Muscle layer of duodenum (tissue), 2 donors: Measurements from ENCODE around the gene MED6.

ENCODE experiments used
- H3K27ac ChIP-seq: one replicate; pipeline ENCODE4 v1.7.0; 2013; ENCODE audit warnings: mild to moderate bottlenecking, low read length
- H3K27me3 ChIP-seq: one replicate; pipeline ENCODE4 v1.7.0; 2013; ENCODE audit warnings: low read depth, mild to moderate bottlenecking, control low read depth, low read length
- H3K36me3 ChIP-seq, 2 donors: one replicate each; pipeline ENCODE4 v1.7.0; 2013; ENCODE audit warnings: low read length in 2 of 2, control low read depth in 1 of 2, mild to moderate bottlenecking in 1 of 2; ENCODE audit not compliant: insufficient read depth in 2 of 2, control insufficient read depth in 1 of 2
- H3K4me1 ChIP-seq, 2 donors: one replicate each; pipeline ENCODE4 v1.7.0; 2013; ENCODE audit warnings: low read length in 2 of 2, mild to moderate bottlenecking in 2 of 2, control low read depth in 1 of 2, moderate library complexity in 1 of 2; ENCODE audit not compliant: insufficient read depth in 2 of 2, control insufficient read depth in 1 of 2
- H3K4me3 ChIP-seq, 2 donors: one replicate each; pipeline ENCODE4 v1.7.0; 2013; ENCODE audit warnings: low read length in 2 of 2, low read depth in 1 of 2, mild to moderate bottlenecking in 1 of 2
- H3K9me3 ChIP-seq, 2 donors: one replicate each; pipeline ENCODE4 v1.7.0; 2013; ENCODE audit warnings: low read length in 2 of 2, control low read depth in 1 of 2, mild to moderate bottlenecking in 1 of 2; ENCODE audit not compliant: control insufficient read depth in 1 of 2
- donor health status: healthy.

The MED6 gene

DNA sequence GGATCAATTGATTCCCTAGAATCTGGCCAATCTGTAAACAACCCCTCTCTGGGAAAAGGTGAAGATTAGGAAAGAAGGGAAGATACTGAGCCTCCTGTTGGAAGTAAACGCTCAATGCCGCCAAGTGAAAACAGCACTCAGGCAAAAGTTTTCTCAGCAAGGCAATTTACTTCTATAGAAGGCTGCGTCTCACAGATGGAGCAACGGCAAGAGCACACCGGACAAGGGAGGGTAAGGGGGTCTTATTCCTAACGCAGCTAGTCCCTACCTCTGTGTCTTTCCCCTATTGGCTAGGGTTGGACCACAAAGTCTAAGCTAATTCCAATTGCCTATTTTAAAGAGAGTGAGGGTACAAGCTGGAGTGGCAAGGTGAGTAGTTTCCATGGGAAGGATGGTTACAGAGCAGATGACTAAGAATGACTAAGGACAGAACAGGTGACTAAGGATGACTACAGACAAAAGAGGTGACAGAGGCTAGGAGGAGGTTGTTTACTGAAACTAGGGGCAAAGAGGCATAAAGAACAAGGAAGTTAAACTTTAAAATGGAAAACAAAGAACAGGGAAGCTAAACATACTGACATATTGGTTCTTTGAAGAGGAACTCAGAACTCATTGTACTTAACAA is 35.6 kb upstream of the MED6 start:
- H3K27ac ChIP-seq = no peak overlapping the region
- no peaks in the 10 kb centered on the region for H3K36me3 ChIP-seq
- peaks cover 6% of the 10 kb centered on the region for H3K27me3 ChIP-seq
- peaks cover 0 to 6% of the 10 kb centered on the region in 2 donors for H3K4me1 ChIP-seq
- H3K4me3 ChIP-seq = no peak overlapping the region
- no peaks in the 10 kb centered on the region for H3K9me3 ChIP-seq

DNA sequence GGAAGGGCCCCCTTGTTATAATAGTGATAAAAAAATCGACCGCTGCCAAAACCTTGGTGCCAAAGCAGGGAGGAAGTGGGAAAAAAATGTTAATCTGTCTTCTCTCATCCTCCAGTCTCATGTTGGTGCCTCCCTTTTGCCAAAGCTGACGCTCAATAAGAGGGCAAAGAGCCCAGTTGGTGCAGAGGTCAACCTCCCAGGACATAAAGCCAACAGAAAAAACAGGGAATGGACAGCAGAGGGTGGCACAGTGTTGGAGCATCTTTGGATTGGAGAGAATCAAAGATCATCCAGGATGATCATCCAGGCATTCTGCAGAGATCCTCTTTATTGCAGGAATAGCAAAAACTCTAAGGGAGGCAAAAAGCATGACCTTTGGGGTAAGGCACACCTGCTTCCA is 31.5 kb upstream of the MED6 start:
- Histone ChIP-seq H3K27me3 (no peaks in the 10 kb centered on the region), H3K9me3 (peaks cover 0 to 6% of the 10 kb centered on the region in 2 donors), H3K4me1 (no peaks in the 10 kb centered on the region), H3K4me3 (no peak overlapping the region), H3K27ac (no peak overlapping the region), H3K36me3 (no peaks in the 10 kb centered on the region)

GRCh38 chr14:70624972-70625371 is 24.5 kb upstream of the MED6 start:
- Histone ChIP-seq H3K4me1 (no peaks in the 10 kb centered on the region), H3K4me3 (no peak overlapping the region), H3K9me3 (peaks cover 3 to 24% of the 10 kb centered on the region in 2 donors), H3K36me3 (no peaks in the 10 kb centered on the region), H3K27me3 (no peaks in the 10 kb centered on the region), H3K27ac (no peak overlapping the region)

GRCh38 chr14:70622111-70622712 is 21.8 kb upstream of the MED6 start:
- H3K4me3 ChIP-seq = no peak overlapping the region
- no peaks in the 10 kb centered on the region for H3K36me3 ChIP-seq
- H3K4me1 ChIP-seq = no peaks in the 10 kb centered on the region
- no peaks in the 10 kb centered on the region for H3K27me3 ChIP-seq
- H3K27ac ChIP-seq = no peak overlapping the region
- H3K9me3 ChIP-seq = peaks cover 3 to 20% of the 10 kb centered on the region in 2 donors

DNA sequence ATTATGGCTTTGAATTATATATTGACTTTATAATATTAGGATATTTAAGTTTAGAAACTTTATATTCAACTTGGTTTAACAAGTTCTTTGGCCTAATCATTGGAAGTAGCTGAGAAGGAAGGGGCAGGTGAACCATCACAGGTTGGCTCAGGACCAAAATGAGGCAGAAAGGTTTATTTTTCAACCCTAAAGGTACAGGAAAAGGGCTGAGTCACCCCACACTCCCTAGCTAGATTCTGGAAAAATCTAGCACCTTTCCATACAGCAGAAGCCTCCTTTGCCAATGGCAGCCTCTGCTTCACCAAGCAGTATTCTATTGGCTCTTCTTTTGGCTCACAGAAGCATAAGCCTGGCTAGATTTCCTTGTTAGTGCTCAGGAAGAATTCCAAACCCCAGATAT is 19.3 kb upstream of the MED6 start:
- Histone ChIP-seq H3K4me1 (no peaks in the 10 kb centered on the region), H3K4me3 (no peak overlapping the region), H3K36me3 (no peaks in the 10 kb centered on the region), H3K27me3 (no peaks in the 10 kb centered on the region), H3K9me3 (peaks cover 0 to 6% of the 10 kb centered on the region in 2 donors), H3K27ac (no peak overlapping the region)

GRCh38 chr14:70618314-70618713 is 17.9 kb upstream of the MED6 start:
- Histone ChIP-seq H3K27me3 (no peaks in the 10 kb centered on the region), H3K9me3 (peaks cover 0 to 6% of the 10 kb centered on the region in 2 donors), H3K4me3 (no peak overlapping the region), H3K4me1 (no peaks in the 10 kb centered on the region), H3K27ac (no peak overlapping the region), H3K36me3 (no peaks in the 10 kb centered on the region)

- H3K4me1 ChIP-seq = no peaks in the 10 kb centered on the region
- no peaks in the 10 kb centered on the region for H3K36me3 ChIP-seq
- no peak overlapping the region for H3K4me3 ChIP-seq
- no peak overlapping the region for H3K27ac ChIP-seq
- no peaks in the 10 kb centered on the region for H3K9me3 ChIP-seq
- no peaks in the 10 kb centered on the region for H3K27me3 ChIP-seq
Observed at GRCh38 chr14:70616646-70617045, 16.2 kb upstream of the MED6 start.

- H3K27me3 ChIP-seq = no peaks in the 10 kb centered on the region
- H3K27ac ChIP-seq = no peak overlapping the region
Observed at GRCh38 chr14:70611216-70611615, 10.8 kb upstream of the MED6 start.

DNA sequence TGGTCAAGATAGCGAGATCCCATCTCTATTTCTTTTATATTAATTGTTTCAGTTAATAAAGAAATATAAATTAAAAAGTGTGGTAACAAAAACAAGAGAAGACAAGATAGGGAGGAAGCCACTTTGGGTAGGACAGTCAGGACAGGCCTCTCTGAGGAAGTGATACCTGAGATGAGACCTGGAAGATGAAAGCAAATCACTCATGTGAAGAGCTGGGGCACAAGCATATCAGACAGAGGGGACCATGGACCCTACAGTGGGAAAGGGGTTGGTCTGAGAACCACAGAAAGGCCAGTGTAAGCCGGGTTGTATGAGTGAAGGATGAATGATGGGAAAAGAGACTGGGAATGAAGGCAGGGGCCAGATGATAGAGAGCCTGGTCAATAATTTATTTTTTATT is 1.8 kb upstream of the MED6 start:
- Histone ChIP-seq H3K9me3 (no peaks in the 10 kb centered on the region), H3K36me3 (peaks cover 0 to 3% of the 10 kb centered on the region in 2 donors), H3K27me3 (no peaks in the 10 kb centered on the region), H3K27ac (no peak overlapping the region), H3K4me3 (no peak overlapping the region), H3K4me1 (peaks cover 0 to 12% of the 10 kb centered on the region in 2 donors)

More at GRCh38 chr14:70611216-70611615, 10.8 kb upstream of the MED6 start:
- Histone ChIP-seq H3K9me3 (no peaks in the 10 kb centered on the region), H3K4me3 (no peak overlapping the region), H3K36me3 (no peaks in the 10 kb centered on the region), H3K4me1 (no peaks in the 10 kb centered on the region)

GRCh38 chr14:70601162-70601561 is 707 bp upstream of the MED6 start:
- peak overlapping the region in 1 of 2 donors; percentile 65 for H3K4me3 ChIP-seq
- H3K36me3 ChIP-seq = peaks cover 3 to 8% of the 10 kb centered on the region in 2 donors
- H3K27me3 ChIP-seq = no peaks in the 10 kb centered on the region
- H3K4me1 ChIP-seq = peaks cover 0 to 12% of the 10 kb centered on the region in 2 donors
- no peaks in the 10 kb centered on the region for H3K9me3 ChIP-seq
- H3K27ac ChIP-seq = no peak overlapping the region

DNA sequence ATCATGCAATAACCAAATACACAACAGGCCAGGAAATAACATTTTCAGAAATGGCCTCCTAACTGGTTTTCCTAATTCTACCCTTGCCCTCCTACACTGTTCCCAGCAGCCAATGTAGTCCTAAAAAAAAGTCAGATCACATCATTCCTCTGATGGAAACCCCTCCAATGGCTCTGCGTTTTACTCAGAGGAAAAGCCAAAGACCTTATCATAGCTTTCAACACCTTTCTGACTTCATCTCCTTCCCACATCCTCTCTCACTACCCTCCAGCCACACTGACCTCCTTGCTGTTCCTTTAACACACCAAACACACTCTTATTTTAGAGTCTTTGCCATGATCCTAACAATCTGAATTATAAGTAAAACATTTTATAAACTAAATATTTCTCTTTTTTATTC is 1.1 kb downstream of the MED6 start:
- peaks cover 0 to 12% of the 10 kb centered on the region in 2 donors for H3K4me1 ChIP-seq
- no peaks in the 10 kb centered on the region for H3K9me3 ChIP-seq
- no peaks in the 10 kb centered on the region for H3K27me3 ChIP-seq
- H3K27ac ChIP-seq = no peak overlapping the region
- H3K36me3 ChIP-seq = peaks cover 15 to 26% of the 10 kb centered on the region in 2 donors
- peak overlapping the region; percentile 91 to 99 for H3K4me3 ChIP-seq

- Histone ChIP-seq H3K4me1 (peaks cover 0 to 12% of the 10 kb centered on the region in 2 donors), H3K27ac (no peak overlapping the region), H3K9me3 (no peaks in the 10 kb centered on the region), H3K27me3 (no peaks in the 10 kb centered on the region), H3K36me3 (peaks cover 31 to 43% of the 10 kb centered on the region in 2 donors), H3K4me3 (no peak overlapping the region)
Observed at GRCh38 chr14:70597731-70598130, 2.7 kb downstream of the MED6 start.
